Esophagus squamous epithelium (tissue), 4 donors: ENCODE measurements around the gene EEF1B2.
A peak's percentile ranks its signal among the peaks of the same experiment; 100 is the strongest.

Experiments used
- POLR2A ChIP-seq, 4 donors: fragments of 450-650 bp; IDR thresholded peaks; one replicate each; pipeline ENCODE4 v1.6.1; 2017; ENCODE audit warnings: antibody characterized with exemption in 4 of 4, mild to moderate bottlenecking in 4 of 4, moderate library complexity in 3 of 4
- TF ChIP-seq, protein P1 (sequence below), 6 experiments: fragments of 450-650 bp in 4 of 6; fragments of 200-600 bp in 2 of 6; sonication (generic) in 2 of 6; IDR thresholded peaks; one replicate each; pipeline ENCODE4 v1.5.1; 2016 to 2019; ENCODE audit warnings: antibody characterized with exemption in 6 of 6, mild to moderate bottlenecking in 4 of 6, moderate library complexity in 4 of 6

DNA sequence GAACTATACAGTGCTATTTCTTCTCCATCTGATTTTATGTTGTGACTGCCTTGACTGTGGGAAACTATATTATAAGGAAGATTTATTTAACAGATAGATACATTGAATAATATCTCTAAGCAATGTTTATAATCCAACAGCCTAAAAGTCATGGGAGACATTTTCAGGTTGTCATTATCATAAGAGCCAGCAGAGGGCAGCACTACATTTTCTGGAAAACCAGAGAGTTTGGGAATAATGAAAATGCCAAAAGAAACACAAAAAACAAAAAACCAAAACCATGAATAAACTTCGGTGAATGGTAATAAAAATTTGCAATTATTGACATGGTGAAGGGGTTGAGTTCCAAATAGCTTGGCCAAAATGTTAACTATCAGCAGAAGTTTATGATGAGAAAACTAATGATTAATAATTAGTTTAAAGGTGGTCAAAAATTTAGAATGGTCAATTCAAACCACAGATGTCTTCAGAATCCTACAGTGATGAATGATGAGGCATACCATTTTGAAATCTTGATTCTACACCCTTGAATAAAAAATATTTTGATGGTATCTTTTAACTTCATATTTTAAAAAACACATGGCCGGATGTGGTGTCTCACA, 4.7 kb downstream of the EEF1B2 start:
- TF ChIP-seq, protein P1, sequence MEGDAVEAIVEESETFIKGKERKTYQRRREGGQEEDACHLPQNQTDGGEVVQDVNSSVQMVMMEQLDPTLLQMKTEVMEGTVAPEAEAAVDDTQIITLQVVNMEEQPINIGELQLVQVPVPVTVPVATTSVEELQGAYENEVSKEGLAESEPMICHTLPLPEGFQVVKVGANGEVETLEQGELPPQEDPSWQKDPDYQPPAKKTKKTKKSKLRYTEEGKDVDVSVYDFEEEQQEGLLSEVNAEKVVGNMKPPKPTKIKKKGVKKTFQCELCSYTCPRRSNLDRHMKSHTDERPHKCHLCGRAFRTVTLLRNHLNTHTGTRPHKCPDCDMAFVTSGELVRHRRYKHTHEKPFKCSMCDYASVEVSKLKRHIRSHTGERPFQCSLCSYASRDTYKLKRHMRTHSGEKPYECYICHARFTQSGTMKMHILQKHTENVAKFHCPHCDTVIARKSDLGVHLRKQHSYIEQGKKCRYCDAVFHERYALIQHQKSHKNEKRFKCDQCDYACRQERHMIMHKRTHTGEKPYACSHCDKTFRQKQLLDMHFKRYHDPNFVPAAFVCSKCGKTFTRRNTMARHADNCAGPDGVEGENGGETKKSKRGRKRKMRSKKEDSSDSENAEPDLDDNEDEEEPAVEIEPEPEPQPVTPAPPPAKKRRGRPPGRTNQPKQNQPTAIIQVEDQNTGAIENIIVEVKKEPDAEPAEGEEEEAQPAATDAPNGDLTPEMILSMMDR (IDR thresholded peaks at IDR 0.05): peak; percentile 53 to 88 (median 74)
- no peak for TF ChIP-seq POLR2A (IDR thresholded peaks at IDR 0.05)
